GM13977 (cell line): Measurements from ENCODE around the gene TP53BP1.
"Not testable (repeated sequence)": the region's sequence is repeated elsewhere in the genome, so short reads cannot be mapped to it uniquely, and the experiment has no call there.

Experiments used
- DNase-seq: peaks from one replicate; pipeline ENCODE4 v3.0.0; 2012; ENCODE audit warnings: low spot score
- in situ Hi-C: fragments of 300-500 bp; cut with MboI; formaldehyde crosslinking; loops from one replicate; pipeline ENCODE4 v1.12.0; 2022; ENCODE audit warnings: low sequenced_read_pairs, low pct_unique_long_range_greater_than_20kb, mixed read lengths, inconsistent platforms; ENCODE audit not compliant: unreplicated experiment
- TF ChIP-seq, protein P1 (sequence below): IDR thresholded peaks from 2 replicates; pipeline ENCODE4 v1.5.1; 2012; ENCODE audit warnings: mild to moderate bottlenecking, control low read depth; ENCODE audit not compliant: insufficient read depth; ENCODE audit errors: extremely low read depth, missing control alignments

The TP53BP1 gene, protein sequence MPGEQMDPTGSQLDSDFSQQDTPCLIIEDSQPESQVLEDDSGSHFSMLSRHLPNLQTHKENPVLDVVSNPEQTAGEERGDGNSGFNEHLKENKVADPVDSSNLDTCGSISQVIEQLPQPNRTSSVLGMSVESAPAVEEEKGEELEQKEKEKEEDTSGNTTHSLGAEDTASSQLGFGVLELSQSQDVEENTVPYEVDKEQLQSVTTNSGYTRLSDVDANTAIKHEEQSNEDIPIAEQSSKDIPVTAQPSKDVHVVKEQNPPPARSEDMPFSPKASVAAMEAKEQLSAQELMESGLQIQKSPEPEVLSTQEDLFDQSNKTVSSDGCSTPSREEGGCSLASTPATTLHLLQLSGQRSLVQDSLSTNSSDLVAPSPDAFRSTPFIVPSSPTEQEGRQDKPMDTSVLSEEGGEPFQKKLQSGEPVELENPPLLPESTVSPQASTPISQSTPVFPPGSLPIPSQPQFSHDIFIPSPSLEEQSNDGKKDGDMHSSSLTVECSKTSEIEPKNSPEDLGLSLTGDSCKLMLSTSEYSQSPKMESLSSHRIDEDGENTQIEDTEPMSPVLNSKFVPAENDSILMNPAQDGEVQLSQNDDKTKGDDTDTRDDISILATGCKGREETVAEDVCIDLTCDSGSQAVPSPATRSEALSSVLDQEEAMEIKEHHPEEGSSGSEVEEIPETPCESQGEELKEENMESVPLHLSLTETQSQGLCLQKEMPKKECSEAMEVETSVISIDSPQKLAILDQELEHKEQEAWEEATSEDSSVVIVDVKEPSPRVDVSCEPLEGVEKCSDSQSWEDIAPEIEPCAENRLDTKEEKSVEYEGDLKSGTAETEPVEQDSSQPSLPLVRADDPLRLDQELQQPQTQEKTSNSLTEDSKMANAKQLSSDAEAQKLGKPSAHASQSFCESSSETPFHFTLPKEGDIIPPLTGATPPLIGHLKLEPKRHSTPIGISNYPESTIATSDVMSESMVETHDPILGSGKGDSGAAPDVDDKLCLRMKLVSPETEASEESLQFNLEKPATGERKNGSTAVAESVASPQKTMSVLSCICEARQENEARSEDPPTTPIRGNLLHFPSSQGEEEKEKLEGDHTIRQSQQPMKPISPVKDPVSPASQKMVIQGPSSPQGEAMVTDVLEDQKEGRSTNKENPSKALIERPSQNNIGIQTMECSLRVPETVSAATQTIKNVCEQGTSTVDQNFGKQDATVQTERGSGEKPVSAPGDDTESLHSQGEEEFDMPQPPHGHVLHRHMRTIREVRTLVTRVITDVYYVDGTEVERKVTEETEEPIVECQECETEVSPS (N-terminal part only)

DNA sequence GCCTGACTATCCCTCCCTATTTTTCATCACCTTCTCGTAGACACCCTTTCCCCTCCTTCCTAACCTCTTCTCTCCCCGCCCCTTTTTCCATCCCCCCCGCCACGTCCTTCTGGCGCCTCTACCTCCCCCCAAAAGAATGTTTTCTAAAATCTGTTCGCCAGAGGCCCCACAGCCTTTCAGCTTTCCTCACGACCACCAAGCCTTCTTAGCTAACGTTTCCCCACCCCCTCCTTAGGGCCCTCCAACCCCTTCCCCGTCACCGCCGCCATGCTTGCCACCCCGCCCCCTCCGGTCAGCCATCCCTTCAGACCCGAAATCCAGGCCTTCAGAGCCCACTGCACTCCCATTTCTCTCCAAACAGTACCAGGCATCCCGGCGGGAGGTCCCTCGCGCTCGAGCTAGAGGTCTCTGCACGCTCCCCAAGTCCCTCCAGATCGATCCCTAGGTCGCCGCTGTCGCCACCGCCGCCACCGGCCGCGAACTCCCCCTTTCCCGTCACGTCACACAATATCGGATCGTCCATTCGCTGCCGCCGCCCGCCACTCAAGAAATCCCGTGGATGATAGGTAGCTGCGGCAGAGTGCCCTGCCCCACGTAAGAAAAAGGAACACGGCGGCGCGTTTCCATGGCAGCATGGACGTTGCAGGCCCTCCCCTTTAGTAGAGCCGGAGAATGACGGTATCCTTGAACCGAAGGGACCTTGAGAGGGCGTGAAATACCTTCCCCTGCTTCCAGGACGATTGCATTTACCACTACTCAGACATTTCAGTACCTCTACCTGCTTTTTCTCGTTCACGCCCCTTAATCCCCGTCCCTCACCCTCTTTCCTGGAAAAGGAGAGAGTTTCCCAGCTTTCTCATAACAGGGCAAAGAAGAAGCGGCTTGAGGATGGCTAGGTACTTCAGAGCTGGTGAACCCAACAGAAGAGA, at the start of gene TP53BP1:
TSS of gene TP53BP1 (minus strand) at position 484 of the 929 bp plus-strand sequence. CDS start at position 371, 113 bp downstream.
- TF ChIP-seq, protein P1, sequence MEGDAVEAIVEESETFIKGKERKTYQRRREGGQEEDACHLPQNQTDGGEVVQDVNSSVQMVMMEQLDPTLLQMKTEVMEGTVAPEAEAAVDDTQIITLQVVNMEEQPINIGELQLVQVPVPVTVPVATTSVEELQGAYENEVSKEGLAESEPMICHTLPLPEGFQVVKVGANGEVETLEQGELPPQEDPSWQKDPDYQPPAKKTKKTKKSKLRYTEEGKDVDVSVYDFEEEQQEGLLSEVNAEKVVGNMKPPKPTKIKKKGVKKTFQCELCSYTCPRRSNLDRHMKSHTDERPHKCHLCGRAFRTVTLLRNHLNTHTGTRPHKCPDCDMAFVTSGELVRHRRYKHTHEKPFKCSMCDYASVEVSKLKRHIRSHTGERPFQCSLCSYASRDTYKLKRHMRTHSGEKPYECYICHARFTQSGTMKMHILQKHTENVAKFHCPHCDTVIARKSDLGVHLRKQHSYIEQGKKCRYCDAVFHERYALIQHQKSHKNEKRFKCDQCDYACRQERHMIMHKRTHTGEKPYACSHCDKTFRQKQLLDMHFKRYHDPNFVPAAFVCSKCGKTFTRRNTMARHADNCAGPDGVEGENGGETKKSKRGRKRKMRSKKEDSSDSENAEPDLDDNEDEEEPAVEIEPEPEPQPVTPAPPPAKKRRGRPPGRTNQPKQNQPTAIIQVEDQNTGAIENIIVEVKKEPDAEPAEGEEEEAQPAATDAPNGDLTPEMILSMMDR, result no peak
- in situ Hi-C loops, result no loop called here
- DNase-seq, result peak; percentile 93

DNA sequence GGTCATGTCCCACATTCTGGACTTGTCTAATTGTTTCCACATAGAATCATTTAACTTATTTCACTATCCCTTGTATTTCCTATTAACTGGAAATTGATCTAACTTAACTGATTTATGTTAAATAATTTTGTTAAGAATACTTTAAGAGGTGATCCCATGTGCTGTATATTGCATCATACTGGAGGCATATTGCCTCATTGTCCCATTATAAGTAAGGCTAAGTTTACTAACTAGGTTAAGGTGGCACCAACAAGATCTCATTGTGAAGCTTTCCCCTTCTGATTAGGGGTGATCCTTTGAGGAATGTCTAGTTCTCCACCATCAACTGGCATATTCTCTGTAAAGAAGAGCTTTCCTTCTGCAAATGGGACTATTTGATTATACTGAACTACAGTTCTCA, 48.8 kb upstream of the TP53BP1 start:
- in situ Hi-C loops, result no loop called here
- DNase-seq, result no peak
- TF ChIP-seq, protein P1, result no peak

DNA sequence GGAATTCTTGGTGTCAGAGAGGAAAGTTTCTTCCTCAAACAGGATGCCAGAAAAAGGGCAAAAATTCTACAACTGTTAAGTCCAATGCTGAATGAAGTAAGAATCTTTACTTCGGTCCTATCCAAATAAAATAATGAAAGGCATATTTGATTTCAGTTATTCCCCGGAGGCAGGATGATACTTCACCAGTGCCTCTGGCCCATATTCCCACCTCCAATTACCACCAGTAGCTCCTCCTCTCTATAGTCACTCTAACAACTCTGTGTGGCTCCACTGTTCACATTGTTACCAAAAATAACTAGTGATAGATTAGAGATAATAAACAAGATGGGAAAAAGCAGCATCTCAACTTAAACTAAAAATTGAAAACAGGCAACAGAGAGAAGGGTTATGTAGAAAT, 45.1 kb upstream of the TP53BP1 start:
- TF ChIP-seq, protein P1, result no peak
- DNase-seq, result no peak
- in situ Hi-C loops, result no loop called here

DNA sequence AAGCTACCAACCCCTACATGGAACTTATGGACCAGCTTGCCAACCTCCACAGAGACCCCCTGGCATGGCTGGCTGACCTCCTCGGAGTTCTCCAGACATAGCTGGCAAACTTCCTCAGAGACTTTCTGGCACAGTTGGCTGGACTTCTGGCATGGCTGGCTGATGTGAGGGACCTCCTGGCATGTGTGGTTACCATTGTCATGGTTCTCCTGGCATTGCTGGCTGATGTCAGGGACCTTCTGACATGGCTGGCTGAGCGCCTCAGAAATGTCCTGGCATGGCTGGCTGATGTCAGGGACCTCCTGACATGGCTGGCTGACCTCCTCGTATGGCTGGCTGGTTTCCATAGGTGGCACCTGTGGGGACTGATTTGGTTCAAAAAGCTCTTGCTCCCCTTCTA, 41.9 kb upstream of the TP53BP1 start:
- DNase-seq, result no peak
- TF ChIP-seq, protein P1, result no peak
- in situ Hi-C loops, result no loop called here

GRCh38 chr15:43532826-43533225, 39.9 kb upstream of the TP53BP1 start:
- in situ Hi-C loops, DNase-seq: not testable (repeated sequence)

DNA sequence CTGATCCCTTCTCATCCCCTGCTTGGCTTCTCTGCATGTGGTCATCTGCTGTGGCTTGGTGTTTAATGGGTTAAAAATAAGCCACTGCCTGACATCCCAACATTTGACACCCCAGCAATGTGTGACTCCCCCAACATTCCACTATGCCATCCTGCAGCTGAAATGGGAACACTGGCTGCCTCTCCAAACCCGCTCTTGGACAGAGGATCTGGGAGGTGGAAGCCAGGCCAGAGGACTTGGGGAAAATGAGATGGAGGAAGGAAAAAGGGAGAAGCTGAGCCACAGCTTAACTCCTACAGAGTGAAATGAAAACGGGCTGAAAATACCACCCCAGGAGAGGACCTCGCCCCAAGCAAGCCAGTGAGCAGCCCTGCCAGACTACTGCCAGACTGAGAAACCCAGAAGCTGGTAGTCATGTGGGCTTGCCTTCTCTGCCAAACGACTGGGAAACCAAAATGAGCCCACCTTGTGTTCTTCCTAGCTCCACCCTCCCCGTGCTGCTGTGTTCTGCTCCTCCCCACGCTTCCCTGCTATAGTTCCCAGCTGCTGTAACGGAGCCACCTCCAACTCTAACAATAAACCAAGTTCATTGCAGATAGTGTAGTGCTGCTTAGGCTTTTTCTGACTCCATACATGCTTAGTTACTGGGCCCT, 38.2 kb upstream of the TP53BP1 start:
- no peak for DNase-seq
- in situ Hi-C loops, result no loop called here
- TF ChIP-seq, protein P1, result no peak
